ENCODE measurements around the gene TAX1BP3.

TAX1BP3 gene

GRCh38 chr17:3690094-3690715, 21.8 kb upstream of the TAX1BP3 start:
- TF ChIP-seq EZH2phosphoT487 (IDR thresholded peaks at IDR 0.05; ENCODE audit: borderline replicate concordance), result no peak
- TF ChIP-seq, protein P1, sequence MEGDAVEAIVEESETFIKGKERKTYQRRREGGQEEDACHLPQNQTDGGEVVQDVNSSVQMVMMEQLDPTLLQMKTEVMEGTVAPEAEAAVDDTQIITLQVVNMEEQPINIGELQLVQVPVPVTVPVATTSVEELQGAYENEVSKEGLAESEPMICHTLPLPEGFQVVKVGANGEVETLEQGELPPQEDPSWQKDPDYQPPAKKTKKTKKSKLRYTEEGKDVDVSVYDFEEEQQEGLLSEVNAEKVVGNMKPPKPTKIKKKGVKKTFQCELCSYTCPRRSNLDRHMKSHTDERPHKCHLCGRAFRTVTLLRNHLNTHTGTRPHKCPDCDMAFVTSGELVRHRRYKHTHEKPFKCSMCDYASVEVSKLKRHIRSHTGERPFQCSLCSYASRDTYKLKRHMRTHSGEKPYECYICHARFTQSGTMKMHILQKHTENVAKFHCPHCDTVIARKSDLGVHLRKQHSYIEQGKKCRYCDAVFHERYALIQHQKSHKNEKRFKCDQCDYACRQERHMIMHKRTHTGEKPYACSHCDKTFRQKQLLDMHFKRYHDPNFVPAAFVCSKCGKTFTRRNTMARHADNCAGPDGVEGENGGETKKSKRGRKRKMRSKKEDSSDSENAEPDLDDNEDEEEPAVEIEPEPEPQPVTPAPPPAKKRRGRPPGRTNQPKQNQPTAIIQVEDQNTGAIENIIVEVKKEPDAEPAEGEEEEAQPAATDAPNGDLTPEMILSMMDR (conservative IDR thresholded peaks at IDR 0.05; ENCODE audit: low read length), result no peak
- Histone ChIP-seq H3K4me1 (ENCODE audit: insufficient read depth, low read length, poor library complexity, severe bottlenecking) (peaks cover 22% of the 10 kb centered on the region), H3K27me3 (ENCODE audit: insufficient read depth, low read length, poor library complexity, severe bottlenecking) (no peaks in the 10 kb centered on the region), H3K9me3 (ENCODE audit: insufficient read depth, low read depth, low read length) (no peaks in the 10 kb centered on the region), H3K36me3 (ENCODE audit: insufficient read depth, low read length) (peaks cover 20% of the 10 kb centered on the region; the same call in 1 of the 2 replicates), H3K79me2 (ENCODE audit: insufficient read depth, low read length) (peaks cover 42% of the 10 kb centered on the region), H2AFZ (ENCODE audit: low read length) (no peak overlapping the region), H3K4me2 (ENCODE audit: low read depth, low read length, poor library complexity, severe bottlenecking) (no peak overlapping the region), H3K9me2 (replicated peaks; ENCODE audit: low read depth, low read length) (no peaks in the 10 kb centered on the region), H3K9ac (ENCODE audit: low read depth, low read length, poor library complexity, severe bottlenecking) (no peak overlapping the region), H3F3A (ENCODE audit: low read depth) (no peaks in the 10 kb centered on the region), H4K20me1 (ENCODE audit: insufficient read depth, low read length, poor library complexity, severe bottlenecking) (peaks cover 34% of the 10 kb centered on the region), H3K4me3 (ENCODE audit: low read length, poor library complexity, severe bottlenecking) (no peak overlapping the region)

- no peaks in the 10 kb centered on the region for H3K9me3 ChIP-seq (ENCODE audit: insufficient read depth, low read depth, low read length)
- TF ChIP-seq, protein P1 (conservative IDR thresholded peaks at IDR 0.05; ENCODE audit: low read length), result no peak
- TF ChIP-seq EZH2phosphoT487 (IDR thresholded peaks at IDR 0.05; ENCODE audit: borderline replicate concordance), result no peak
- H2AFZ ChIP-seq (ENCODE audit: low read length), result no peak overlapping the region
- no peaks in the 10 kb centered on the region for H3K9me2 ChIP-seq (replicated peaks; ENCODE audit: low read depth, low read length)
- H4K20me1 ChIP-seq (ENCODE audit: insufficient read depth, low read length, poor library complexity, severe bottlenecking), result peaks cover 34% of the 10 kb centered on the region
- no peak overlapping the region for H3K9ac ChIP-seq (ENCODE audit: low read depth, low read length, poor library complexity, severe bottlenecking)
- H3F3A ChIP-seq (ENCODE audit: low read depth), result no peaks in the 10 kb centered on the region
- no peaks in the 10 kb centered on the region for H3K27me3 ChIP-seq (ENCODE audit: insufficient read depth, low read length, poor library complexity, severe bottlenecking)
- no peak overlapping the region for H3K4me3 ChIP-seq (ENCODE audit: low read length, poor library complexity, severe bottlenecking)
- peaks cover 35% of the 10 kb centered on the region for H3K79me2 ChIP-seq (ENCODE audit: insufficient read depth, low read length)
- peaks cover 20% of the 10 kb centered on the region; the same call in 1 of the 2 replicates for H3K36me3 ChIP-seq (ENCODE audit: insufficient read depth, low read length)
- no peak overlapping the region for H3K4me2 ChIP-seq (ENCODE audit: low read depth, low read length, poor library complexity, severe bottlenecking)
- peaks cover 15% of the 10 kb centered on the region for H3K4me1 ChIP-seq (ENCODE audit: insufficient read depth, low read length, poor library complexity, severe bottlenecking)
These were observed 21.1 kb upstream of the TAX1BP3 start for GRCh38 chr17:3689262-3690093.

DNA sequence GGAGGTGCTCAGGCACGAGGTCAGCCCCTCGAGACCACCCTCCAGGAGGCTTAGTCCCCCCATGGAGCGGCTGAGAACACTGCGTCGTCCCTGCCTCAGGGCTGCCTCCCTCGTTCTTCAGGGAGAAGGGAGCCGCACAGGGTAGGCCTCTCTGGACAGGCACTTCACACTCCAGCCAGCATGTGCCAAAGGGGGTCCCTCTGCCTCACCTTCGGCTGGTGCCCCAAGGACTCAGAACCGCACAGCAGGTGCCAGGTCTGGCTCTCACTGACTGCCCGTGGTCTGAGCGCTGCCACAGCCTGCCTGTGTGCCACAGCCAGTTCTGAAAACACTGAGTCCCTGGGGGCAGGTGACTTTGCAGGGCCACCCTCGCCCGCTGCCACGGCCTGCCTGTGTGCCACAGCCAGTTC, 20.5 kb upstream of the TAX1BP3 start:
- H3K4me2 ChIP-seq (ENCODE audit: low read depth, low read length, poor library complexity, severe bottlenecking), result no peak overlapping the region
- peaks cover 8% of the 10 kb centered on the region for H3K4me1 ChIP-seq (ENCODE audit: insufficient read depth, low read length, poor library complexity, severe bottlenecking)
- peaks cover 29% of the 10 kb centered on the region for H3K79me2 ChIP-seq (ENCODE audit: insufficient read depth, low read length)
- no peaks in the 10 kb centered on the region for H3K9me3 ChIP-seq (ENCODE audit: insufficient read depth, low read depth, low read length)
- no peak overlapping the region for H3K9ac ChIP-seq (ENCODE audit: low read depth, low read length, poor library complexity, severe bottlenecking)
- H3F3A ChIP-seq (ENCODE audit: low read depth), result no peaks in the 10 kb centered on the region
- H4K20me1 ChIP-seq (ENCODE audit: insufficient read depth, low read length, poor library complexity, severe bottlenecking), result peaks cover 34% of the 10 kb centered on the region
- no peak overlapping the region for H2AFZ ChIP-seq (ENCODE audit: low read length)
- TF ChIP-seq, protein P1 (conservative IDR thresholded peaks at IDR 0.05; ENCODE audit: low read length), result no peak
- no peak for TF ChIP-seq EZH2phosphoT487 (IDR thresholded peaks at IDR 0.05; ENCODE audit: borderline replicate concordance)
- H3K27me3 ChIP-seq (ENCODE audit: insufficient read depth, low read length, poor library complexity, severe bottlenecking), result no peaks in the 10 kb centered on the region
- H3K4me3 ChIP-seq (ENCODE audit: low read length, poor library complexity, severe bottlenecking), result no peak overlapping the region
- no peaks in the 10 kb centered on the region for H3K9me2 ChIP-seq (replicated peaks; ENCODE audit: low read depth, low read length)
- H3K36me3 ChIP-seq (ENCODE audit: insufficient read depth, low read length), result peaks cover 20% of the 10 kb centered on the region; the same call in 1 of the 2 replicates

Measured in Loucy (cell line).